Hypothalamus (tissue), 51 donors: Measurements from ENCODE around the gene KLK10.

Experiments used
- DNase-seq, 51 donors: peaks; one replicate each; lab custom pipeline; 2025; lab: John Stamatoyannopoulos, UW

Gene KLK10

DNA sequence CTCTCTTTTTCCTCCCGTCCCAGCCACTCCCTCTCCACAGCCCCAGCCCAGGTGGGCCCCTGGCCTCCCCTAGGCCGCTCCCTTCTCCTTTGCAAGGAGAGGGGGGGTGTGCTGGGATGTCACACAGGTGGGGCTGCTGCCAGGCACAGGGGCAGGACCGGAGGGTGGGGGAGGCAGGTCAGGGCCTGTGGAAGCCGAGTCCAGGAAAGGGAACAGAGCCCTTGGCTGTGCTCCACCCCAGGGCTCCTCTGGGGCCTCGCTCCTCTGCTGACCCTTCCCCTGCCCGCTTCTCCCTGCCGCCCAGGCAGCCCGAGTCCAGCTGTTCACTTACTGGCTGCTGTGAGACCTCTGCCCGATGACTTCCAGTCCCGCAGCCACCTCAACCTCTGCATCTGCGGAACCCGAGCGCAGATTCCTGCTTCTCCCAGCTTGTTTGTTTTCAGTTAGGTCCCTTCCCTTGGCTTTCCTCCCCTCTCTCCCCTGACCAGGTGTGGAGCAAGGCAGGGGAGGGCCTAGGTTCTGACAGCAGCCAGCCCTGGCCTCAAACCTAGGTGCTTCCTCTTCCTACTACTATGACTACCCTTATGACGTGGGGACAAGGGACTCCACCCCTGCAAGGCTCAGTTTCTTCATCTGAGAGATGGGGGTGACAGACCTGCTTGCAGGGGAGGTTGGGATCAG is 7.8 kb upstream of the KLK10 start:
- DNase-seq = no peak

DNA sequence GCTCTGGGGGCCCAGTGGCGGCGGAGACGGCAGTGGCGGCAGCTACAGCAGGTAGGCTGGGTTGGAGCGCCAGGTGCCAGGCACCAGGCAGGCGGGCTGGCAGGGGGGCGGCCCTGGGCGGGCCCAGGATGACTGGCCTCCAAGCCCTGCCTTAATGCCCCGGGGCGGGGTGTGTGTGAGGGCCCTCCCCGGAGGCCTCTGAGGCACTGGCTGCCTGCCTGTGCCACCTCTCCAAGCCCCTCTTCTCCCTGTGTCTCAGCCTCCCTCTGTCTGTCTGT is 7.0 kb upstream of the KLK10 start, which contains the start of gene KLK11:
Gene KLK11 (minus strand): TSS at position 63 of the 278 bp plus-strand sequence. CDS start 985 bp downstream, outside the sequence.
- no peak for DNase-seq

DNA sequence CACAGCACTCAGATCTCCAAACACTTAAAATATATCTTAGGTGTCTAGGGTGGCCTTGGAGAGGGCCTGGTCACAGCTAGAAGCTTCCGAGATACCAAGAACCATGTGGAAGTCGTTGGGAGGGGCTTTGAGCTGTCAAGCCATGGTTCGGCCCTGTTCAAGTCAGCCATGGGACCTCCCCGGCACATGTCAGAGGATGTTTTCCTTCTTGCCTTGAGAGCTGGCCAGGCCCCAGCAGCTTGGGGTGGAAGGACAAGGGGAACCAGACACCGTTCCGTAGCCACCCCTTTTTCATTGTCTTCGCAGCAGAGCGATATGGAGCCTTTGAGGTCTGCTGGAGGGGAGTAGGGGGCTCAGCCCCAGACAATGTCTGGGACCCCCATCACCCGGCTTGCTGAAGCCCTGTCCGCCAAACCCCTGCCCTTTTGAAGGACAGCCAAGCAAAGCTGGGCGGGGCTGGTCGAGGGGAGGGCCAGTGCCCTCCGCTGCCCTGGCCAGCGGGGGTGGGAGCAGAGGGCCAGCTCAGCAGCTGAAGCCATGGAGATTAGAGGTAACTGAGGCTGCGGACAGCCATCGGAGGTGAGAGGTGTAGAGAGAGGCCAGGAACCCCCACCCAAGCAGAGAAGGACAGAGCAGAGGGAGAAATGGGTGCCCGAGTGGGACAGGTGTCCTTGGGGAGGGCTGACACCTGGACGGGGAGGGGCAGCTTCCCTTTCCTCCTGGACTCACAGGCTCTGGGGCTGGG is 6.5 kb upstream of the KLK10 start:
- no peak for DNase-seq

DNA sequence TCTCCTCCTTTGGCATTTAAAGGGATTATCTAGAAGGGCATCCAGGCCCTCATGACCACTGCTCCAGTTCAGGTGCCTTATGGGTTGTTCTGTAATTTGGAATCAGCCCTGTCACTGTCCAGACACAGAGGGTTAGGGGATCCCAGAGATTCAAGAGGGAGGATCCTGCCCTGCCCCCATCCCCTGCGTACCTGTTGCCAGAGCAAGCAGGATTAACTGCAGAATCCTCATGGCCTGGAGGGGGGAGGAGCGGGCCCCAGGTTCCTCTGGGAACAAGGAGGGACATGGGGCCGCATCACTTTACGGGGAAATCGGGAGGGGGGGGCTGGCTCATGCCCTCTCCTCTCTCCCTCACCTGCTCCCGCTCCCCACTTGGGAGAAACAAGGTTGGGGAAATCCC is 5.9 kb upstream of the KLK10 start:
- DNase-seq = no peak

DNA sequence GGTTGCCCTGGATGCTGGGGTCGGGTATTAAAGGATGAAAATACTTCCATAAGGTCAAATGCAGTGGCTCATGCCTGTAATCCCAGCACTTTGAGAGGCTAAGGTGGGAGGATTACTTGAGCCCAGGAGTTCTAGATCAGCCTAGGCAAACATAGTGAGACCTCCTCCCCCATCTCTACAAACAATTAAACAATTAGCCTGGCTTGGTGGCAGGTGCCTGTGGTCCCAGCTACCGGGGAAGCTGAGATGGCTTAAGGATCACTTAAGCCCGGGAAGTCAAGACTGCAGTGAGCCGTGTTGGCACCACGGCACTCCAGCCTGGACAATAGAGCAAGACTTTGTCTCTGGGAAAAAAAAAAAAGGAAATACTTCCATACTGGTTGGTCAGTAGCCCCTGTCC is 5.4 kb upstream of the KLK10 start:
- DNase-seq = no peak

DNA sequence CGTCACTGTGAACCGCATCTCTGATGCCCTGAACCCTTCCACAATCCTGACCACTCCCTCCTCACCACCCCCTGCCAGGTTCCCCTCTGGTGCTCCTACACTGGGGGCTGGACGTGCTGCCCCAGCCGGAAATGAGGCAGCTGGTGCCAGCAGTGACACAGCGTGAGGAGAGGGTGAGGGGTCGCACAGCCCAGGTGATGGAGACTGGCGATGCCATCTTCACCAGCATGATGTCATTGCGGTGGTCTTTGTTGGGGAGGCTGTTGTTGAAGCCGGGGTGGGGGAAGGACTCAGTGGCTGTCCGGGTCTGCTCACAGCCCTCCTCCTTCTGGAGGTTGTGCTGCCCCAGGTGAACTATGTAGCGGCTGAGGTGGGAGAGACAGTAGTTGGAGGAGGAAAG is 4.4 kb upstream of the KLK10 start:
- no peak for DNase-seq

DNA sequence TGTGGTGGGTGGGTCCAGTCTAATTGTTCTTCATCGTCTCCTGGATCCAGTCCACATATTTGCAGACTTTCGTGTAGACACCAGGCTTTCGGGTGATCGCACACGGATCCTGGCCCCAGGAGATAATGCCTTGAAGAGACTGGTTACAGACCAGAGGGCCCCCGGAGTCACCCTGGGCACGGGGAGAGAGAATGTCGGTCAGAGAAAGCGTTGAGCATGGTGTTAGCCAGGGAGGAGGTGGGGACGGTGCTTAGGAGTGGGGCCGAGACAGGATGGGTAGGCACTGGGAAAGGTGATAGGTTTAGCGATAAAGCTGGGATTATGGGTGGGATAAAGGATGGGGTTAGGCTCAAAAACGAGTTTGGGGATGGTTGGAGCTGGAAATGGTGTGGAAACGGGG is 3.0 kb upstream of the KLK10 start:
- no peak for DNase-seq

DNA sequence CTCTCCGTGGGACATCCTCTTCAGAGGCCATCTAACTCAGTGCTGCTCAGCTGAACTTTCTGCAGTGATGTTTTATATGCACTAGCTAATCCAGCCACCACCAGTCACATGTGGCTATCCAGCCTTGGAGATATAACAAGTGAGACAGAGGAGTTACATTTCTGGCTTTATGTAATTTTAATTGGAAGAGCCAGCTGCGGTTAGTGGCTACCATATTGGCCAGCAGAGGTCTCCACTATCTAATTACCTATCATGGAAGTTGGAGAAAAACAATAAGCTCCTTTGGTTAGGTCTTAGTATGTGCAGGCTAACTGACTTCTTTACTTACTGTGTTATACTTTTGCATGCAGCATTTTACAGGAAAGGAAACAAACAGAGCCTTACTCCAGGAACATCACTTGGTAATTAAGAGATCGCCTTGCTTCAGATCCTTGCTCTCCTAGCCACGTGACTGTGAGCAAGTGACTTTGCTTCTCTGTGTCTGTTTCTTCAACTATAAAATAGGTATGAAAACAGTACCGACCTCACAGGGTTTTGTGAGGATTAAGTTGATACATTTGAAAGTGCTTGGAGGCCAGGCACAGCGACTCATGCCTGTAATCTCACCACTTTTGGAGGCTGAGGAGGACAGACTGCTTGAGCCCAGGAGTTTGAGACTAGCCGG is 1.6 kb upstream of the KLK10 start:
- DNase-seq = peak in 3 of 51 donors; percentile 6 to 19 (median 6)

DNA sequence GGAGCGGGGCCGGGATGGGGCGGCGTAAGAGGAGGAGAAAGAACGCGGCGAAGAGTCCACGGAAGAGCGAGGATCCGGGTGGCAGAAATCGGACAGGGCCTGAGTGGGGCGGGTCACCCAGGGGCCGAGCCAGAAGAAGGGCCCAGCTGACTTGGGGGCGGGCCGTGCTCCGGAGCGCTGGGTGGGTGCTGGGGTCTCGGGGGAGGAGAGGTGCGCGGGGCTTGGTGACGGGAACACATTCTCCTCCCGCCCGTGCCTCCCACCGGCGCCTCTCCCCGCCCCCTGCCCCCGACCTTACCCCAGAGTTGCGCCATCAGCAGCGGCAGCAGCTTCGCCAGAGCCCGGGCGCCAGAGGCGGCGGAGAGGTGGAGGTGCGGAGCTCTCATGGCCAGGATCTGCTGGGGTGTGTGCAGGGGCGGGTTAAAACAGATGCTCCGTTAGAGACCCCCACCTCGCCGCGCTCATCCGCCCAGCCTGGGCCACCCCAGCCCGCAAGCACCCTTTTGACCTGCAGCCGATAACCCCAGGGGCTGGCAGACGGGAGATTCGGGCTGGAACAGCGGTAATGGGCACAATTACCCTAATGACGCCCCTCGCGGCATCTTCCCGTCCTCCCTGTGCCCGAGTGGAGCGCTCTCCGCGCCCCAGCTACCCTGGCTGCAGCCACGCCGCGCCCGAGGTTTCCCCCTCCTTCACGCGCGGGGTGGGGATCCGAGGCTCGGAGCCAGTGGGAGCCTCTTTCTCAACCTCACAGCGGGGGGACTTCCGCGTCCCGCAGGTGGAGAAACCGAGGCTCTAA is 565 bp downstream of the KLK10 start:
- peak in 3 of 51 donors; percentile 2 to 12 (median 5) for DNase-seq

DNA sequence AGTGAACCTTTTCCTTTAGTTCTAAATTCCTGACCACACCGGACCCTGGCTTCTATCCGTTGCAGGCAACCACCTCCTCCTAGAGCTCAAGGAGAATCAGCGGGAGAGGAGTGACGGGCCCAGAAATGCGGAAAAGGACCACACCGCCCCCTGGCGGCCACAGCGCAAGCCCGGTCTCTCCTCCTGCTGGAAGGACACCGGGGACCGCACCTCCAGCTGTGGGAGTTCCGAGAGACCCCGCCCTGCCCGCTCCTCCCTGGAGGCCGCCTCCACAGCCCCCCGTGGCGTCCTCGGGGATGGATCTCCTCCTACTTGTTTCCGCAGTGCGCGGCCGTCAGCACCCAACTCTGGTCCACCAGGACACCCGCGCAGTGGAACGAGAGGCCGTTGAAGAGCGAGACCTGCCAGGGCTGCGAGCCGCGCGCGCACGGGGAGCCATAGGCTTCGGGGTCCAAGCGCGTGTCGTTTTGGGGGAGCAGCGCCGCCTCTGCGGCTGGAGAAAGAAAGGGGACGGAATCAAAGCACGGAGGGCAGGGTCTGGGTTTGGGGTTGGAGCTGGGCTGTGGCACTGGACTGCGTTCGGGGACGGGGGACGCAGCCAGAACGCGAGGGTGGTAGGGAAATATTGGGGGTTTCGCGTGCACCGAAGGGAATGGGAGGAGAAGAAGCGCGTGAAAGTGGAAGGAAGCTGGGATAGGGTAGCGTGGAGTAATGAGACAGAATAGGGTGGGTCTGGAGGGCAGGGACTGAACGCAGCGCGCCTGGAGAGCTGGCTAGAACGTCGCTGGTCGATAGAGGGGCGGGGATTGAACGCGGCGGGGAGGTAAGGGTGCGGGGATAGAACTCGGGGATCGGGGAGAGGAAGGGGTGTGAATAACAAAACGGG is 2.5 kb downstream of the KLK10 start:
- DNase-seq = peak in 46 of 51 donors; percentile 5 to 86 (median 42)

DNA sequence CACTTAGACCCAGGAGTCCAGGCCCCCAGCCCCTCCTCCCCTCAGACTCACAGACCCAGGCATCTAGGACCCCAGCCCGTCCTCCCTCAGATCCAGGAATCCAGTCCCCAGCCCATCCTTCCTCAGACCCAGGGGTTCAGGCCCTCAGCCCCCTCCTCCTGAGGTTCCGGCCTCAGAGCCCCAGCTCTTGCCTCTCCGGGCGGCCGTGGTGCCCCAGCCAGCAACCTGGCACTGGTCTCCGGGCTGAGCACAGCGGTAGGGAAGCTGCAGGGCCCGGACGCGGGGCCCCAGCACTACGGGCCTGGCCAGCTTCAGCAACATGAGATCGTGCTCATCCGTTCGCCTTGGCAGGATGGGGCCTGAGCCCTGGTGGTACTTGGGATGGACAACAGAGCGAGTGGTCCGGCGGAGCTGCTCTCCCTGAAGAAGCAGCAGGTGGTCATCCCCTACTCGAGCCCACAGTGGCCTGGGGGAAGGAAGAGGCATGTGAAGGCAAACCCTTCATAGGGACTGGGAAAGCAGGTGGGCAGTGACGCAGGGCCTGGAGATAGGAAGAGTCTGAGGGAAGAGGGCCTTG is 3.7 kb downstream of the KLK10 start:
- DNase-seq = no peak

DNA sequence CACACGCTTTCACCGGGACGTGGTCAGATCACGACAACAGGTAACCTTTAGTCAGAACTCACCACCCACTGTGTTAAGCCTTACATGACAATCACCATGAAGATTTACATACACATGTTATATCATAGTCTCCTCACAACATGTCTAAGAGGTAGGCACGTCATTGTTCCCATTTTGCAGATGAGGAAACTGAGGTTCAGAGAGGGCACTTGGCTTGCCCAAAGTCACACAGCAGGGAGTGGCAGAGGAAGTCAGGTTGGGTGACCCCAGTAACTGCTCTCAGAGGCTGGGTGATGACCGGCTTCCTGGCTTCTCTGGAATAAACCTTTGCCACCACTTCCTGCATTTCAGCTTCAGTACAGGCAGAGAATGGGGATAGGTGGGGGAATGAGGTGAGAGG is 5.3 kb downstream of the KLK10 start:
- DNase-seq = no peak

DNA sequence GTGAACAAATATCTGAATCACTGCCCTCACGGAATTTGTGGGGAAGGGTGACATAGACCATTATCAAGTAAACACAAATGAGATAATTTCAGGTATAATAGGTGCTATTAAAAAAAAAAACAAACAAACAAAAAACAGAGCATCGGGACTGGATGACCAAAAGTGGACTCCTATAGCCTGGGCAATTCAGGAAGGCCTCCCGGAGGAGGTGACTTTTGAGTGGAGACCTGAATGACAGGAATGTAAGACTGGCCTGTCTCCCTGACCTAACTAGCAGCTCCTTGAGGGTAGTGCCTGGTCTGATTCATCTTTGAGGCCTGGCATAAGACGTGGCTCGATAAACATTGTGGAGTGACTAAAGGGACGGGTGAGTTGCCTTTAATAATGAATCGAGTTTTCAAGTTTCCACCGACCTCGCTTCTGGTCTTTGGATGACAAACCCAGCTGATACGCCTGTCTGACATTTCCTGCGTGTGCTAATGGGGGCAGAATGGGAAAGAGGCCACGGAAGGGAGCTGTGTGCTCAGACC is 6.8 kb downstream of the KLK10 start:
- DNase-seq = no peak

DNA sequence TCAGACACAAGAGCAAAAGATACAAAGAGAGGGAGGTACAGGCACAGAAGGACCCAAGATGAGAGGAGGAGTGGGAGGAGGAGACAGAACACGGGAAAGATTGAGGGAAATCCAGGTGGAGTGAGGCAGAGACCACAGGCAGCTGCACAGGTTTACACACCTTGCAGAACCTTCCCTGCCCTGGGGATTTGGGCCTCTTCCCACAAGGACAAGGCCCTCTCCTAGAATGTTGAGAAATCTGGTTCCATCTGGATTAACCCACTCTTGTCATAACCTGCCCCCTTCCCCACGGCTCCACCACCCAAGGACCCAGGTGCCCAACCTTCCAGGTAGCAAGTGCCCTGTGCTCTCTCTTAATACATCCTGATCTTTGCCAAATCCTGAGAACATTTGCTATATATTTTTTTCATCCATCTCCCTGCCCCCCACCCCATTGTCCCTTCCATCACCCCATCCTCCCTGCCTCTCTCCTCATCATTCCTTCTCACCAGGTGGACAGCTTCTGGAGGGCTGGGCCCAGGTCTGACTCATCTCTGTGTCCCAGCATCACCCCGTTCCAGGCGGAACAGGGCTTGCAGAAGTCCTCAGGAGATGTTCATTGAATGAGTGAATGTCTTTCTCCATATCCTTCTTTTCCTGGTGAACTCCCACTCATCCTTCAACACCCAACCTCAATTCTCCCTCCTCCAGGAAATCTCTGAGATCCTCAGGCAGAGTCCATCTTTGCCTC is 9.3 kb downstream of the KLK10 start:
- no peak for DNase-seq

DNA sequence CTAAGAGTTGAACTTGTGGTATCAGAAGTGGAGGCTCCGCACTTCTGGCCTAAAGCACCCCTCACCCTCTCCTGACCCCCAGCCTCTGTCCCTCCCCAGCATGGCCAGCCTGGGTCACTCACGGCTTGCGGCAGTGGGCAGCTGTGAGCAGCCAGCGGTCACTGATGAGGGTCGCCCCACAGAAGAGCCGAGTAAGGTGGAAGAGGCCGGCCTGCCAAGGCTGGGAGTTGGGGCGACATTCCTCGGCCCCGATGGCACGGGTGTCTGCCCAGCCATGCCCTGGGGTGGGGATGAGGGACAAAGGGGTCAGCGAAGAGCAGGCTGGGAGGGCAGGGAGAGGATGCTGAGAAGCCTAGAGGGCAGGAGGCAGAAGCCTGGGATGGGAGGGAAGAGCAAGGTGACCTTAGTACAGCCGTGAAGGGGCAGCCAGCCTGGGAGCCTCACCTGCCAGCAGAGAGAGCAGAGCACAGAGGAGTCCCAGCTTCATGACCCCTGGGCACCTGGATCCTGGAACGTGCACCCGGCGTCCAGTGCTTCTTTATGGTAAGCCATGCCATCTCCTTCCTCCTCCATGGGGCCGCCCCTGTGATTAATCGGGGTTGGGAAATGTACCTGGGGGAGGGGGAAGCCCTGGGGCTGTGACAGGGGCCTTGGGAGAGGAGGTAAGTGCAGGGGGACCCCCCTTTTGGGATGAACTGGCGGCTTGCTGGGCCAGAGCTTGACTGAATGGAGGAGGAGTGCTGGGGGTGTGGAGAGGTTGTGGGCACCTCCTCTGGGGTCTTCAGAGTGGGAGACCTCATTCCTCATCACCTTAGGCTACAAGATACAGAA is 10.2 kb downstream of the KLK10 start:
- no peak for DNase-seq

DNA sequence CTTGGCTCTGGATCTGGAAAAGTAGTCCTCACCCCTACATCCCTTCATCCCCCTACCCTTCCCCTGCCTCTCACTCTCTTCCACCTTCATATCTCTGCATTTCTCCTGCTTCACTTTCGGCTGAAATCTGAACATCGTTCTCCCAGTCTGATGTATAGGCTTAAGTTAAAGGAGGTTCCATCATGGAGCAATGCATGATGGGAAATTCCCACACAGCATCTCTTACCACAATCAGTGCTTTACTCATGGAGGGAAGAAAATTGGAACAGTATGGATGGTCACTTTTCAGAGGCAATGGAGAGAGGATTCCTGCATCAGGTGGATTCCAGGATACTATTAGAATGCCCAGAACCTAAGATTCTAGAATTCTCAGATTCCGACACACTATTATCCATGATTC is 12.0 kb downstream of the KLK10 start:
- DNase-seq = no peak

DNA sequence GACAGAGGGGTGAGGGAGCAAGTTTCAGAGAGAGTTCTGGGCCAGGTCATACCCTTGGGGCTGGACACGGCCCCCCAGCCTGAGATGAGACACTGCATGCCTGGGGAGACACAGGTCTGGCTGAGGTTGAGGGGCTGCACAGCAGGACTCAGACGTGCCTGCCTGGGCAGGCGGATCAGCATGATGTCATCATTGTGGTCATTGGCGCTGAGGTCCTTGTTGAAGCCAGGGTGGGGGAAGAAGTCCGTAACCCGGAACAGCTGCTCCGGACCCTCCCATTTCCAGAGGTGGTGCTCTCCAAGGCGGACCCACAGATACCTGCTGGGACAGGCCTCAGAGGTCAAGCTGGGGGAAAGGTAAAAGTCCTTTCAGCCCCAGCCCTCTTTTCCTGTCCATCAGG is 13.1 kb downstream of the KLK10 start:
- DNase-seq = no peak

DNA sequence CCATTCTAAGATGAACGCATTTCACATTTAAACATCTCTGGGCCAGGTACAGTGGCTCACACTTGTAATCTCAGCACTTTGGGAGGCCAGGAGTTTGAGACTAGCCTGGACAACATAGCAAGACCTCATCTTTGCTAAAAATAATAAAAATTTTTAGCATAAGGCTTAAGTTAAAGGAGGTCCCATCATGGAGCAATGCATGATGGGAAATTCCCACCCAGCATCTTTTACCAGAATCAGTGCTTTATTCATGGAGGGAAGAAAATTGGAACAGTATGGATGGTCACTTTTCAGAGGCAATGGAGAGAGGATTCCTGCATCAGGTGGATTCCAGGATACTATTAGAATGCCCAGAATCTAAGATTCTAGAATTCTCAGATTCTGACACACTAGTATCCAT is 14.3 kb downstream of the KLK10 start:
- DNase-seq = no peak
